Measurements from ENCODE around the gene NFATC3. TPM values are rescaled to one million over a fixed set of nuclear protein-coding genes. Genes with fewer than 3 reads are reported as not detected.
"Not testable (repeated sequence)": the region's sequence is repeated elsewhere in the genome, so short reads cannot be mapped to it uniquely, and the experiment has no call there.

The NFATC3 gene
- total and polyA plus RNA-seq, 5 experiments from 2014 or later = 85.2 to 162 (median 102) TPM

DNA sequence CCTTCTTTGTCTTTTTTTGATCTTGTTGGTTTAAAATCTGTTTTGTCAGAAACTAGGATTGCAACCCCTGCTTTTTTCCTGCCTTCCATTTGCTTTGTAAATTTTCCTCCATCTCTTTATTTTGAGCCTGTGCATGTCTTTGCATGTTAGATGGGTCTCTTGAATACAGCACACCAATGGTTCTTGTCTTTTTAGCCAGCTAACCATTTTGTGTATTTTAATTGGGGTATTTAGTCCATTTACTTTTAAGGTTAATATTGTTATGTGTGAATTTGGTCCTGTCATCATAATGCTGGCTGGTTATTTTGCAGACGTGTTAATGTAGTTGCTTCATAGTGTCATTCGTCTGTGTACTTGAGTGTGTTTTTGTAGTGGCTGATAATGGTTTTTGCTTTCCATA, 26.2 kb downstream of the NFATC3 start:
- Mint-ChIP-seq H3K4me1 (peaks cover 54 to 88% (median 83%) of the 10 kb centered on the region in 4 donors), H3K27me3 (no peaks in the 10 kb centered on the region), H3K4me3 (peak overlapping the region in 7 of 10 donors; percentile 4 to 49 (median 19)), H3K9me3 (peaks cover 0 to 45% (median 22%) of the 10 kb centered on the region in 9 donors), H3K27ac (peak overlapping the region in 9 of 10 donors; percentile 5 to 87 (median 35)), H3K36me3 (peaks cover 26 to 36% (median 28%) of the 10 kb centered on the region in 3 donors)
- DNase-seq (no peak), ATAC-seq (no peak)
- POLR2A ChIA-PET = interaction anchor here (0.9 kb wide), 1 partner anchor 11 kb away, joined by 3 read pairs; no protein-coding TSS in a partner anchor

GRCh38 chr16:68113059-68113761, 28.0 kb downstream of the NFATC3 start:
- peaks cover 49 to 91% (median 83%) of the 10 kb centered on the region in 4 donors for H3K4me1 Mint-ChIP-seq
- peaks cover 26 to 34% (median 30%) of the 10 kb centered on the region in 3 donors for H3K36me3 Mint-ChIP-seq
- ATAC-seq (no peak), DNase-seq (no peak)
- H3K27ac Mint-ChIP-seq = peak overlapping the region; percentile 13 to 90 (median 70)
- H3K9me3 Mint-ChIP-seq = peaks cover 0 to 38% (median 19%) of the 10 kb centered on the region in 9 donors
- no peaks in the 10 kb centered on the region for H3K27me3 Mint-ChIP-seq
- POLR2A ChIA-PET = no interaction called here
- H3K4me3 Mint-ChIP-seq = peak overlapping the region in 8 of 10 donors; percentile 15 to 81 (median 48)

- DNase-seq = no peak
- H3K36me3 Mint-ChIP-seq = peaks cover 23 to 30% (median 29%) of the 10 kb centered on the region in 3 donors
- H3K4me3 Mint-ChIP-seq = peak overlapping the region in 3 of 10 donors; percentile 5 to 70 (median 20)
- no peak for ATAC-seq
- peaks cover 0 to 33% (median 17%) of the 10 kb centered on the region in 9 donors for H3K9me3 Mint-ChIP-seq
- H3K27me3 Mint-ChIP-seq = no peaks in the 10 kb centered on the region
- POLR2A ChIA-PET = no interaction called here
- H3K4me1 Mint-ChIP-seq = peaks cover 48 to 91% (median 84%) of the 10 kb centered on the region in 4 donors
- H3K27ac Mint-ChIP-seq = peak overlapping the region in 5 of 10 donors; percentile 13 to 82 (median 62)
These were observed 28.6 kb downstream of the NFATC3 start for GRCh38 chr16:68113765-68114240.

DNA sequence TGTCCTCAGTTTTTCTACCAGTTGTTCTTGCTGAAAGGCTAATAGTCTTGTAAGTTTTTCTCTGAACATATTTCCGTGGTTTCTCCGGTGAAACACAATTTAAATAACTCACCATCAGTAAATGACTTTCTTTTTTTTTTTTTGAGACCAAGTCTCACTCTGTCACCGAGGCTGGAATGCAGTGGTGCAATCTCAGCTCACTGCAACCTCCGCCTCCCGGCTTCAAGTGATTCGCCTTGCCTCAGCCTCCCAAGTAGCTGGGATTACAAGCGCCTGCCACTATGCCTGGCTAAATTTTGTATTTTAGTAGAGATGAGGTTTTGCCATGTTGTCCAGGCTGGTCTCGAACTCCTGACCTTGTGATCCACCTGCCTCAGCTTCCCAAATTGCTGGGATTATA, 29.8 kb downstream of the NFATC3 start:
- Mint-ChIP-seq H3K27ac (peak overlapping the region in 4 of 10 donors; percentile 39 to 63 (median 58)), H3K36me3 (peaks cover 12 to 32% (median 18%) of the 10 kb centered on the region in 3 donors), H3K4me1 (peaks cover 44 to 91% (median 84%) of the 10 kb centered on the region in 4 donors), H3K9me3 (peaks cover 0 to 22% (median 8%) of the 10 kb centered on the region in 9 donors), H3K4me3 (peak overlapping the region in 6 of 10 donors; percentile 2 to 70 (median 25))
- DNase-seq, ATAC-seq, POLR2A ChIA-PET, H3K27me3 Mint-ChIP-seq: not testable (repeated sequence)

DNA sequence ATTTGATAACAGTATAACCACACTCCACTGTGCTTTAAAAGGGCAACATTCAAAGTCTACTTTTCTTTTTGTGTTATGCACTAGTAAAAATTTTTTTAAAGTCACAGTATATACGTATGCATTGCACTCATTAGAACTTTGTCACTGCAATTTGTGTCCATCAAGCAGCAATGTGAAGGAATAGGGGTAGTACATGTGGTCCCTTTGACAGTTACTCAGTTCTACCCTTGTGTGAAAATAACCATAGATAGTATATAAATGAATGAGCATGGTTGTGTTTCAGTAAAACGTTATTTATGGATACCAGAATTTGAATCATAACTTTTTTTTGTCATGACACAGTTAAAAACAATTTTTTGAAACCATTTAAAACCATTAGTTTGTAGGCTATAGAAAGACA, 30.7 kb downstream of the NFATC3 start:
- peak overlapping the region in 7 of 10 donors; percentile 11 to 70 (median 37) for H3K4me3 Mint-ChIP-seq
- POLR2A ChIA-PET = no interaction called here
- peaks cover 7 to 29% (median 14%) of the 10 kb centered on the region in 3 donors for H3K36me3 Mint-ChIP-seq
- peak overlapping the region in 5 of 10 donors; percentile 34 to 60 (median 55) for H3K27ac Mint-ChIP-seq
- H3K27me3 Mint-ChIP-seq = no peaks in the 10 kb centered on the region
- H3K4me1 Mint-ChIP-seq = peaks cover 42 to 96% (median 86%) of the 10 kb centered on the region in 4 donors
- DNase-seq = no peak
- H3K9me3 Mint-ChIP-seq = peaks cover 0 to 14% (median 4%) of the 10 kb centered on the region in 9 donors
- ATAC-seq = no peak

GRCh38 chr16:68116256-68116867, 31.2 kb downstream of the NFATC3 start:
- peak overlapping the region; percentile 16 to 88 (median 64) for H3K27ac Mint-ChIP-seq
- H3K4me3 Mint-ChIP-seq = peak overlapping the region in 9 of 10 donors; percentile 12 to 57 (median 41)
- H3K4me1 Mint-ChIP-seq = peaks cover 40 to 96% (median 83%) of the 10 kb centered on the region in 4 donors
- peak; percentile 62 to 72 for ATAC-seq
- POLR2A ChIA-PET = interaction anchor here (0.8 kb wide), 1 partner anchor 31 kb away, joined by 4 read pairs; the partner anchor contains the start of gene NFATC3
- H3K27me3 Mint-ChIP-seq = no peaks in the 10 kb centered on the region
- peak in 3 of 10 donors; percentile 5 to 39 (median 31) for DNase-seq
- peaks cover 0 to 9% (median 2%) of the 10 kb centered on the region in 9 donors for H3K9me3 Mint-ChIP-seq
- peaks cover 2 to 24% (median 9%) of the 10 kb centered on the region in 3 donors for H3K36me3 Mint-ChIP-seq

- Mint-ChIP-seq H3K4me1 (peaks cover 41 to 99% (median 85%) of the 10 kb centered on the region in 4 donors), H3K9me3 (peaks cover 0 to 1% (median 0%) of the 10 kb centered on the region in 9 donors), H3K4me3 (peak overlapping the region in 8 of 10 donors; percentile 3 to 53 (median 44)), H3K27me3 (no peaks in the 10 kb centered on the region), H3K36me3 (peaks cover 0 to 30% (median under 1%) of the 10 kb centered on the region in 3 donors), H3K27ac (peak overlapping the region in 9 of 10 donors; percentile 16 to 92 (median 78))
- DNase-seq = no peak
- no peak for ATAC-seq
- POLR2A ChIA-PET = interaction anchor here (1.6 kb wide), 1 partner anchor 14 kb away, joined by 3 read pairs; no protein-coding TSS in a partner anchor
These were observed 32.7 kb downstream of the NFATC3 start for GRCh38 chr16:68117884-68118283.

DNA sequence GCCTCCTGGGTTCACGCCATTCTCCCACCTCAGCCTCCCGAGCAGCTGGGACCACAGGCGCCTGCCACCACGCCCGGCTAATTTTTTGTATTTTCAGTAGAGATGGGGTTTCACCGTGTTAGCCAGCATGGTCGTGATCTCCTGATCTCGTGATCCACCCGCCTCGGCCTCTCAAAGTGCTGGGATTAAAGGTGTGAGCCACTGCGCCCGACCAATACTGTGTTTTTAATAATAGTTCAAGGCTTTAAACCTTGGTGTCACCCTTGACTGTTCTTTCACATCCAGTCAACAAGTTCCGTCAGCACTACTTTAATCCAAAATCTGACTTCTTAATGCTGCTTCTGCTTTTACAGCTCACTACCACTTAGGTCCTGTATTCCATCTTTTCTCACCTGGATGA, 33.8 kb downstream of the NFATC3 start:
- POLR2A ChIA-PET = interaction anchor here (0.8 to 1.7 kb wide), 3 partner anchors 12 to 33 kb away, joined by 3 to 6 read pairs (median 3); no protein-coding TSS in a partner anchor
- Mint-ChIP-seq H3K27ac (peak overlapping the region; percentile 16 to 92 (median 80)), H3K4me1 (peaks cover 37 to 93% (median 79%) of the 10 kb centered on the region in 4 donors), H3K36me3 (peaks cover 0 to 30% (median 0%) of the 10 kb centered on the region in 3 donors), H3K4me3 (peak overlapping the region in 8 of 10 donors; percentile 6 to 68 (median 47))
- H3K9me3 Mint-ChIP-seq, ATAC-seq, DNase-seq, H3K27me3 Mint-ChIP-seq: not testable (repeated sequence)

GRCh38 chr16:68120496-68120895, 35.3 kb downstream of the NFATC3 start:
- Mint-ChIP-seq H3K4me1 (peaks cover 37 to 86% (median 72%) of the 10 kb centered on the region in 4 donors), H3K36me3 (peaks cover 0 to 39% (median 0%) of the 10 kb centered on the region in 3 donors), H3K4me3 (peak overlapping the region; percentile 16 to 80 (median 55)), H3K27ac (peak overlapping the region; percentile 16 to 92 (median 76))
- H3K9me3 Mint-ChIP-seq, DNase-seq, H3K27me3 Mint-ChIP-seq, ATAC-seq: not testable (repeated sequence)
- POLR2A ChIA-PET = interaction anchor here (0.6 to 1.7 kb wide), 5 partner anchors 11 to 278 kb away, joined by 3 to 6 read pairs (median 3); no protein-coding TSS in a partner anchor

DNA sequence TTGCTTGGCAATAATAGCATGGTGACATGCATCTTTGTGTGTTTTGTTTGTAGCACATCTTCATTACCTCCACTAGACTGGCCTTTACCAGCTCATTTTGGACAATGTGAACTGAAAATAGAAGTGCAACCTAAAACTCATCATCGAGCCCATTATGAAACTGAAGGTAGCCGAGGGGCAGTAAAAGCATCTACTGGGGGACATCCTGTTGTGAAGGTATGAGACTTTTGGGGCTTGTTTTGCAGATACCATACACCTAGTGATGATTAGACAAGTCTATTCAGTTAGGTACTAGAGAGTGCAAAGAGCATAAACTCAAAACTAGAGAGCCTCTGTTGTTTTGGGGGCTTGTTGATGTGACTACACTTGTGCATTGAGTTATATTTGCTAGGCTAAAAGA, 41.2 kb downstream of the NFATC3 start:
- POLR2A ChIA-PET = no interaction called here
- no peak for DNase-seq
- Mint-ChIP-seq H3K4me3 (no peak overlapping the region), H3K36me3 (peaks cover 0 to 56% (median 3%) of the 10 kb centered on the region in 3 donors), H3K27ac (peak overlapping the region; percentile 37 to 75 (median 59)), H3K4me1 (peaks cover 21 to 75% (median 62%) of the 10 kb centered on the region in 4 donors), H3K9me3 (no peaks in the 10 kb centered on the region), H3K27me3 (no peaks in the 10 kb centered on the region)
- no peak for ATAC-seq

GRCh38 chr16:68128577-68129305, 43.6 kb downstream of the NFATC3 start:
- ATAC-seq = no peak
- DNase-seq = no peak
- no peaks in the 10 kb centered on the region for H3K9me3 Mint-ChIP-seq
- H3K27ac Mint-ChIP-seq = peak overlapping the region; percentile 81 to 90 (median 86)
- POLR2A ChIA-PET = no interaction called here
- H3K4me1 Mint-ChIP-seq = peaks cover 19 to 78% (median 64%) of the 10 kb centered on the region in 4 donors
- peaks cover 0 to 57% (median 5%) of the 10 kb centered on the region in 3 donors for H3K36me3 Mint-ChIP-seq
- no peaks in the 10 kb centered on the region for H3K27me3 Mint-ChIP-seq
- peak overlapping the region in 2 of 10 donors; percentile 37 to 51 for H3K4me3 Mint-ChIP-seq
